Ovary (tissue), 9 donors: ENCODE measurements around the gene TMTC2. TPM values are rescaled to one million over a fixed set of nuclear protein-coding genes. Genes with fewer than 3 reads are reported as not detected.

ENCODE experiments used
- DNase-seq, 5 donors: peaks; one replicate each; pipeline ENCODE4 v3.0.0-alpha.2; 2019 to 2020
- H3K27ac ChIP-seq, 2 donors: fragments of 200-600 bp; one replicate each; pipeline versions ENCODE4 v1.5.1 to v1.8.0; 2019 to 2022
- H3K27me3 ChIP-seq: fragments of 200-600 bp; one replicate; pipeline ENCODE4 v1.8.0; 2022
- H3K36me3 ChIP-seq: fragments of 200-600 bp; sonication (generic); one replicate; pipeline ENCODE4 v1.5.1; 2019
- H3K4me1 ChIP-seq: one replicate; pipeline ENCODE4 v1.8.1; 2013; ENCODE audit warnings: mild to moderate bottlenecking, moderate library complexity; ENCODE audit not compliant: insufficient read depth
- H3K4me3 ChIP-seq: fragments of 200-600 bp; sonication (generic); one replicate; pipeline ENCODE4 v1.5.1; 2017
- H3K9me3 ChIP-seq, 2 donors: fragments of 200-600 bp in 1 of 2; sonication (generic) in 1 of 2; one replicate each; pipeline versions ENCODE4 v1.5.1 to v1.8.1; 2013 to 2019; ENCODE audit warnings: mild to moderate bottlenecking in 1 of 2, moderate library complexity in 1 of 2
- EP300 ChIP-seq: sonication (generic); formaldehyde crosslinking; IDR thresholded peaks from one replicate; pipeline ENCODE4 v1.6.1; 2017; ENCODE audit warnings: antibody characterized with exemption
- POLR2A ChIP-seq: fragments of 450-650 bp; IDR thresholded peaks from one replicate; pipeline ENCODE4 v1.6.1; 2017; ENCODE audit warnings: antibody characterized with exemption, mild to moderate bottlenecking, moderate library complexity
- WGBS, 3 donors: extraction: QIAGEN DNeasy Blood & Tissue Kit in 1 of 3; methylation state at CpG; one replicate each; pipeline versions ENCODE4 v1.1.5 to v1.1.7; 2013 to 2017; 5-methylcytosine and 5-hydroxymethylcytosine counted together
- intact Hi-C, 4 donors: fragments of 100-400 bp; cut with DNase I; formaldehyde crosslinking; loops; one replicate each; pipeline versions ENCODE4 v1.11.0 to v1.15.1; 2022 to 2023
- polyA plus RNA-seq, 2 donors: library from polyadenylated mRNA; stranded (reverse); fragments of 200-250 nt in 1 of 2; fragments of 350-450 nt in 1 of 2; fragmentation: Illumina TruSeq in 1 of 2; extraction: RNeasy Lipid Tissue Mini Kit (QIAGEN cat#74804) in 1 of 2; gene quantifications; one replicate each; pipeline ENCODE4 v1.2.3, GENCODE V29; 2013 to 2014
- total RNA-seq, 7 donors: library from RNA; depleted of rRNA in 2 of 7; stranded (reverse); fragments of >200 nt in 2 of 7; fragmentation: NEBNext Ultra II Directional in 3 of 7; extraction: Animal tissue kit (Norgen Biotek cat#: 25700) in 3 of 7; gene quantifications; one replicate each; pipeline versions ENCODE4 v1.1.0 to v1.2.4, GENCODE V29; 2016 to 2023
- TF ChIP-seq, protein P1 (sequence below), 3 donors: fragments of 450-650 bp in 2 of 3; fragments of 200-600 bp in 1 of 3; IDR thresholded peaks; one replicate each; pipeline versions ENCODE4 v1.5.1 to v1.8.0; 2016 to 2022; ENCODE audit warnings: antibody characterized with exemption in 3 of 3, mild to moderate bottlenecking in 1 of 3
- donor health status: DM: no; HTN: no; CAD: no; lungs with moderate emphysema.
- donor health status: DM: no; HTN: no; CAD: no.
- donor health status: Bipolar disorder and iron deficiency.
- donor health status: DM: yes; HTN: yes; CAD: no.
- donor health status: DM: no; HTN: no; CAD: no.
- donor health status: DM: yes; HTN: yes; CAD: no.

TMTC2 gene
- total and polyA plus RNA-seq, 9 donors = 2.0 to 22.6 (median 5.6) TPM

DNA sequence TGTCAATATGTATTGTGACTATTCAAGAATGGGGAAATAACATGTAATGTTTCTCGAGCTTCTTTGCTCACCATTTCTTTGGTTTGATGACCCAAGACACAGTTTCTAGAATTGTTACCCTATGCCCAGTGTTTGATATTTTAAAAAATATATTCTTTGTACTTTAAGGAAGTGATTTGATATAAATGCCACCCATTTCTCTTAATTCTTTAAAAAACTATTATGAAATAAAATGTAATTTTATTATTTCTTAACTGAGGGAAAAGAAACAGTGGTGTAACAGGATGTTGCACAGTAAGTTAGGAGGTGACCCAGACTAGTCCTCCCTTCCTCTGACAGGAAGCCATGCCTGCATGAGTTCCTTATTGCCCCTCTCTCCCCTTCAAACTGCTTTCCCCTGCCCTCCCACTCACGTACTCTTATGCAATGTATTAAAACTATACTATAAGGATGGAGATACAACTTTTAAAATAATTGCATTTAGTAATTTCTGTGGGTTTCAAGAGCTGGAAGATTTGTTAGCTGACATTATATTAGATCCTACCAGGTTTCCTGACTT is 279.4 kb downstream of the TMTC2 start:
- no peaks in the 10 kb centered on the region for H3K4me1 ChIP-seq
- no peak overlapping the region for H3K4me3 ChIP-seq
- intact Hi-C loops = no loop called here
- no peaks in the 10 kb centered on the region for H3K36me3 ChIP-seq
- H3K9me3 ChIP-seq = no peaks in the 10 kb centered on the region
- WGBS, 3 donors = 82 to 86% (median 84%) methylated on average over 2 of the region's 2 CpGs
- H3K27ac ChIP-seq = no peak overlapping the region
- H3K27me3 ChIP-seq = no peaks in the 10 kb centered on the region
- no peak for DNase-seq
- TF ChIP-seq, protein P1, sequence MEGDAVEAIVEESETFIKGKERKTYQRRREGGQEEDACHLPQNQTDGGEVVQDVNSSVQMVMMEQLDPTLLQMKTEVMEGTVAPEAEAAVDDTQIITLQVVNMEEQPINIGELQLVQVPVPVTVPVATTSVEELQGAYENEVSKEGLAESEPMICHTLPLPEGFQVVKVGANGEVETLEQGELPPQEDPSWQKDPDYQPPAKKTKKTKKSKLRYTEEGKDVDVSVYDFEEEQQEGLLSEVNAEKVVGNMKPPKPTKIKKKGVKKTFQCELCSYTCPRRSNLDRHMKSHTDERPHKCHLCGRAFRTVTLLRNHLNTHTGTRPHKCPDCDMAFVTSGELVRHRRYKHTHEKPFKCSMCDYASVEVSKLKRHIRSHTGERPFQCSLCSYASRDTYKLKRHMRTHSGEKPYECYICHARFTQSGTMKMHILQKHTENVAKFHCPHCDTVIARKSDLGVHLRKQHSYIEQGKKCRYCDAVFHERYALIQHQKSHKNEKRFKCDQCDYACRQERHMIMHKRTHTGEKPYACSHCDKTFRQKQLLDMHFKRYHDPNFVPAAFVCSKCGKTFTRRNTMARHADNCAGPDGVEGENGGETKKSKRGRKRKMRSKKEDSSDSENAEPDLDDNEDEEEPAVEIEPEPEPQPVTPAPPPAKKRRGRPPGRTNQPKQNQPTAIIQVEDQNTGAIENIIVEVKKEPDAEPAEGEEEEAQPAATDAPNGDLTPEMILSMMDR (IDR thresholded peaks at IDR 0.05) = no peak
- TF ChIP-seq POLR2A (no peak), EP300 (no peak)

DNA sequence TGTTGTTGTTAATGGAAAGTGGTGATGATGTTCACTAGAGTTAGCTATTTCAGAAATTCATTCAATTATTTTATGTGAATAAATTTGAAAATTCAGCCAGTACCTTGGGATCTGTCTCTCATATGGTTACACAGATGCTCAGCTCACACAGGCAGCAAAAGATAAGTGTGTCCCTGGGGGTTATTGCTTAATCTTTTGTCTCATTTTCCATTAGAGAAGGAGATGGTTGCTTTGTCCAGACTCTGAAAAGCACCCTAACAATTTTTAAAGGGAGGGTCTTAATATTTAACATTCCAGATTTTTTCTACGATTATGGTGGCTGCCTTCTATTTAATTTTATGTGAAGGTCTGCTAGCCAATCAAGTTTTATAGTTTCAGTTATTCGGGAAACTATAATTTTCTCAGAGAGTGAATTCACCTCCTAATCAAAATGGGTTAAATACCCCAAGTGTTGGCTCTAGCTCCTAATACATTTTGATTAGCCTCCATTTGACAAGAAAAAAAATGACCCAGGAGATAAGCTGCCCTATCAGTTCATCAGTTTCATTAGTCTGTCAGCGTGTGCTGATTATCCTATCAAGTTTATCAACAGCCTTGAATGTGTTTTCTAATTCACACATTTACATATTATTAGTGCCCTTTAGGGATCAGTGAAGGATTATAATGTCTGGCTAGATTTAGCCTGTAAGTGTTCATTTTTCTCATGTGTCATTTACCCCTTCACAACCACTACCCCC is 282.1 kb downstream of the TMTC2 start:
- intact Hi-C loops = no loop called here
- no peaks in the 10 kb centered on the region for H3K9me3 ChIP-seq
- TF ChIP-seq, protein P1 (IDR thresholded peaks at IDR 0.05) = no peak
- TF ChIP-seq EP300 (no peak), POLR2A (no peak)
- no peak for DNase-seq
- H3K27ac ChIP-seq = no peak overlapping the region
- H3K27me3 ChIP-seq = no peaks in the 10 kb centered on the region
- H3K4me3 ChIP-seq = no peak overlapping the region
- no peaks in the 10 kb centered on the region for H3K4me1 ChIP-seq
- 88 to 90% (median 90%) methylated on average over 3 of the region's 3 CpGs for WGBS, 3 donors
- H3K36me3 ChIP-seq = no peaks in the 10 kb centered on the region

DNA sequence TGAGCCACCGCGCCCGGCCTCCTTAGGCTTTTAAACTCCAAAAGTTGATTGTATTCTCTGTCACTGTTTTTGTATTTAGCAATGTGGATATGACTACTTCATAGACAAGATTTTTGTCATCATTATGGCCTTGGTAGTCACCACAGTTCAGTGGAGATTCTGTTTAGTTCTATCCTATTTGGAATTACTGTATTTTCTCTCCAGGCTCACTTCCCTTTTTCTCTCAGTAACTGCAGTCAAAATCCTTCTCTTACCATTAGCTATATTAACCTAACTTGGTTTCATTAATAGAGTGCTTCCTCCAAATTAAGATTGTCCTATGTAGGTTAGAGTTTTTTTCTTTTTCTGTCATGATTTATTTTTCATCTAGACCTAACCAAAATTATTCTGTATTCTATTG is 283.9 kb downstream of the TMTC2 start:
- H3K4me3 ChIP-seq = no peak overlapping the region
- no peak overlapping the region for H3K27ac ChIP-seq
- DNase-seq = no peak
- H3K27me3 ChIP-seq = no peaks in the 10 kb centered on the region
- no peaks in the 10 kb centered on the region for H3K36me3 ChIP-seq
- no peaks in the 10 kb centered on the region for H3K9me3 ChIP-seq
- no peaks in the 10 kb centered on the region for H3K4me1 ChIP-seq
- intact Hi-C loops = no loop called here
- WGBS, 3 donors = 98 to 99% (median 98%) methylated on average over 3 of the region's 3 CpGs
- TF ChIP-seq, protein P1 (IDR thresholded peaks at IDR 0.05) = no peak
- TF ChIP-seq EP300 = no peak
- no peak for TF ChIP-seq POLR2A

DNA sequence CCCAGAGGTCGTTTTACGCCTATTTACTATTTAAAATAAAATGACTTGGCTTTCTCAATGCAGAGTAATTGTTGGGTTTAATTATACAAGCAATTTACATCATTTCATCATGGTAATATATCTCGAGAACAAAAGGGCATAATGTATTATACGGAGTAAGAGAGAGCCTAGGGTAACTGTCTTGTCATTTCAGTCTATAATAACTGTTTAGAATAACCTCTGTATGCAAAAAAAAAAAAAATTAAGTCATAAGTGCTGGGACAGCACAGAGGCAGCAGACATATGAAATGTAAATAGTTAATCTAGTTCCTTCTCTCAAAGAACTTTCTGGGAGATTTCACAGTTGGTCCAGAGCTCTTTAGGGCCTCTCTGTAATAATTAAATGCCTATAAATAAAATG is 284.9 kb downstream of the TMTC2 start:
- intact Hi-C loops = no loop called here
- WGBS, 3 donors = 75 to 78% (median 76%) methylated on average over 4 of the region's 4 CpGs

More for the DNA sequence above, 284.9 kb downstream of the TMTC2 start:
- Histone ChIP-seq H3K4me1 (no peaks in the 10 kb centered on the region), H3K36me3 (no peaks in the 10 kb centered on the region), H3K9me3 (no peaks in the 10 kb centered on the region), H3K27ac (no peak overlapping the region), H3K27me3 (no peaks in the 10 kb centered on the region), H3K4me3 (no peak overlapping the region)
- DNase-seq = no peak
- TF ChIP-seq, protein P1 (IDR thresholded peaks at IDR 0.05) = no peak
- TF ChIP-seq POLR2A (no peak), EP300 (no peak)
